GM12878 (cell line): Measurements from ENCODE around the gene PRRC2B. TPM values are rescaled to one million over a fixed set of nuclear protein-coding genes. Genes with fewer than 3 reads are reported as not detected.

Source experiments
- ATAC-seq: fragments of 200-7000 bp; cut with Tn5 transposase; 3 replicates; pipeline ENCODE4 v1.9.1; 2020; ENCODE audit warnings: mild to moderate bottlenecking, moderate library complexity
- BruUV-seq: library from RNA; stranded (reverse); fragments of 400-500 nt; replicated peaks from 2 replicates; lab custom pipeline; 2021; lab: Mats Ljungman, UMichigan
- CTCF ChIA-PET: fragments of 300-600 bp; sonication (Branson Sonifier 250); formaldehyde crosslinking; extraction: SDS; loops from one replicate; lab custom pipeline; 2021; ENCODE audit warnings: inconsistent platforms; lab: Yijun Ruan, JAX
- POLR2A ChIA-PET: fragments of 350-600 bp; formaldehyde crosslinking; extraction: SDS; loops from one replicate; lab custom pipeline; 2021; ENCODE audit warnings: inconsistent platforms; lab: Charles Lee
- RAD21 ChIA-PET: fragments of 300-600 bp; sonication (Branson Sonifier 250); formaldehyde crosslinking; loops from one replicate; lab custom pipeline; 2023; ENCODE audit warnings: antibody characterized with exemption; ENCODE audit not compliant: unreplicated experiment; lab: Charles Lee
- SMC1A ChIA-PET: fragments of 300-600 bp; sonication (Branson Sonifier 250); formaldehyde crosslinking; loops from one replicate; lab custom pipeline; 2023; ENCODE audit not compliant: unreplicated experiment, uncharacterized antibody; lab: Charles Lee
- DNase-seq: peaks from one replicate; pipeline ENCODE4 v3.0.0-alpha.2; 2011; ENCODE audit warnings: low read depth, low spot score
- FAIRE-seq: peaks from 3 replicates; lab custom pipeline; 2011; peaks lifted over from hg19 to GRCh38; lab: Jason Lieb, UNC
- H2AFZ ChIP-seq: 2 replicates; pipeline ENCODE4 v1.6.0; 2011; ENCODE audit warnings: low read depth, low read length, control low read depth; ENCODE audit not compliant: control insufficient read depth
- H3K27ac ChIP-seq: 2 replicates; pipeline ENCODE4 v1.5.1; 2011; ENCODE audit warnings: control low read depth; ENCODE audit not compliant: control insufficient read depth, insufficient read depth
- H3K27me3 ChIP-seq, 2 experiments: replicated peaks in 1 of 2; 2 replicates each; pipeline versions ENCODE4 v1.6.0 to v1.6.1; 2011; ENCODE audit warnings: low read length in 1 of 2; ENCODE audit not compliant: control insufficient read depth in 2 of 2, insufficient read depth in 2 of 2
- H3K36me3 ChIP-seq, 2 experiments: 2 replicates each; pipeline ENCODE4 v1.5.1; 2011; ENCODE audit warnings: low read length in 1 of 2; ENCODE audit not compliant: control insufficient read depth in 2 of 2, insufficient read depth in 2 of 2
- H3K4me1 ChIP-seq: 2 replicates; pipeline ENCODE4 v1.6.1; 2011; ENCODE audit warnings: mild to moderate bottlenecking, low read length, moderate library complexity, mixed read lengths; ENCODE audit not compliant: control insufficient read depth, insufficient read depth
- H3K4me2 ChIP-seq: 2 replicates; pipeline ENCODE4 v1.6.0; 2011; ENCODE audit warnings: control low read depth; ENCODE audit not compliant: control insufficient read depth, insufficient read depth
- H3K4me3 ChIP-seq: fragments of 200-600 bp; sonication (generic); 2 replicates; pipeline ENCODE4 v1.5.1; 2016
- H3K79me2 ChIP-seq: 2 replicates; pipeline ENCODE4 v1.6.0; 2011; ENCODE audit warnings: low read length; ENCODE audit not compliant: control insufficient read depth, insufficient read depth
- H3K9ac ChIP-seq: 2 replicates; pipeline ENCODE4 v1.8.0; 2011; ENCODE audit warnings: low read length, control low read depth, mixed read lengths; ENCODE audit not compliant: control insufficient read depth, insufficient read depth
- H3K9me3 ChIP-seq: replicated peaks from 3 replicates; pipeline ENCODE4 v1.5.1; 2011; ENCODE audit warnings: mild to moderate bottlenecking, low read length; ENCODE audit not compliant: control insufficient read depth, insufficient read depth
- H4K20me1 ChIP-seq: 2 replicates; pipeline ENCODE4 v1.6.0; 2011; ENCODE audit not compliant: control insufficient read depth, insufficient read depth
- CTCF ChIP-seq, 3 experiments: IDR thresholded peaks in 2 of 3; conservative IDR thresholded peaks in 1 of 3; 2 replicates each; pipeline ENCODE4 v1.5.1; 2011; ENCODE audit warnings: low read depth in 3 of 3, low read length in 3 of 3, mild to moderate bottlenecking in 3 of 3, control low read depth in 2 of 3, moderate library complexity in 2 of 3, inconsistent platforms in 1 of 3, mixed read lengths in 1 of 3; ENCODE audit not compliant: control insufficient read depth in 2 of 3, insufficient read depth in 1 of 3; ENCODE audit errors: extremely low read depth in 1 of 3
- ELK1 ChIP-seq: IDR thresholded peaks from 2 replicates; pipeline ENCODE4 v1.6.1; 2012; ENCODE audit warnings: low read depth, low read length, improper control_type of control experiment
- REST ChIP-seq: IDR thresholded peaks from 2 replicates; pipeline ENCODE4 v1.6.1; 2012; ENCODE audit warnings: mild to moderate bottlenecking, low read depth, low read length
- ZNF207 ChIP-seq: fragments of 450-650 bp; IDR thresholded peaks from 2 replicates; pipeline ENCODE4 v1.6.1; 2014; ENCODE audit warnings: antibody characterized with exemption, mild to moderate bottlenecking, borderline replicate concordance
- WGBS: methylation state at CpG from one replicate; pipeline ENCODE4 v1.1.6; 2016; ENCODE audit warnings: low lambda C conversion rate; ENCODE audit not compliant: insufficient replicate concordance, insufficient coverage; ENCODE audit errors: missing lambda C conversion rate; 5-methylcytosine and 5-hydroxymethylcytosine counted together
- in situ Hi-C: fragments of 300-500 bp; cut with MboI; formaldehyde crosslinking; loops from 9 replicates; pipeline ENCODE4 v1.14.3; 2018; ENCODE audit warnings: mixed read lengths
- intact Hi-C: fragments of 100-400 bp; cut with micrococcal nuclease; formaldehyde crosslinking; loops from one replicate; pipeline ENCODE4 v1.14.2; 2022; ENCODE audit not compliant: unreplicated experiment
- polyA plus RNA-seq, 11 experiments: library from polyadenylated mRNA; depleted of rRNA in 4 of 11; unstranded in 6 of 11; stranded (reverse) in 5 of 11; fragments of >200 nt; fragmentation: Nextera tagmentation in 4 of 11; fragmentation: Illumina TruSeq in 1 of 11; extraction: Ambion mirVana in 4 of 11; extraction: Trizol in 1 of 11; gene quantifications; 1 replicate in 1 of 11; 2 replicates in 10 of 11; pipeline versions ENCODE4 v1.2.1 to v1.2.3, GENCODE V29; 2011 to 2016; ENCODE audit warnings: inconsistent platforms in 2 of 11, missing spikeins in 2 of 11, low read depth in 1 of 11
- total RNA-seq, 4 experiments: library from RNA; depleted of rRNA in 3 of 4; stranded (reverse); fragments of >200 nt in 3 of 4; fragmentation: Illumina TruSeq in 1 of 4; extraction: Trizol in 1 of 4; gene quantifications; 2 replicates each; pipeline versions ENCODE4 v1.2.1 to v1.2.3, GENCODE V29; 2013 to 2021

The PRRC2B gene
- total and polyA plus RNA-seq, 10 of the 15 experiments (the other 5 are each of a cell fraction or from before 2014, with no cell fraction given), result 0.84 to 155 (median 28.7) TPM

- ChIA-PET POLR2A (no interaction called here), SMC1A (no interaction called here), CTCF (no interaction called here), RAD21 (no interaction called here)
- Histone ChIP-seq H3K4me1 (peaks cover 27% of the 10 kb centered on the region), H3K27ac (no peak overlapping the region), H4K20me1 (peaks cover 36% of the 10 kb centered on the region), H3K27me3 (no peaks in the 10 kb centered on the region), H3K9ac (no peak overlapping the region), H3K36me3 (peaks cover 5 to 8% of the 10 kb centered on the region in 2 experiments; a peak in 3 of 4 replicates), H3K9me3 (no peaks in the 10 kb centered on the region), H3K4me3 (no peak overlapping the region), H2AFZ (no peak overlapping the region), H3K4me2 (no peak overlapping the region), H3K79me2 (peaks cover 90% of the 10 kb centered on the region)
- no peak for ATAC-seq
- 51% methylated on average over 7 of the region's 7 CpGs for WGBS
- intact Hi-C loops, result no loop called here
- DNase-seq, result no peak
- FAIRE-seq, result no peak
- BruUV-seq, result no TSS peak
- in situ Hi-C loops, result no loop called here
- TF ChIP-seq ZNF207 (no peak), CTCF (IDR thresholded peaks at IDR 0.05 in 2 of 3, conservative IDR thresholded peaks at IDR 0.05 in 1 of 3; ENCODE audit: control insufficient read depth in 2 of 3, extremely low read depth in 1 of 3, insufficient read depth in 1 of 3, low read depth in 3 of 3, low read length in 3 of 3) (no peak), REST (no peak), ELK1 (no peak)
Observed at GRCh38 chr9:131409458-131409992, 15.6 kb downstream of the PRRC2B start.
